NCI-H1048 (cell line): ENCODE results near the gene PRUNE1.

ENCODE experiments used
- DNase-seq: peaks from one replicate; lab custom pipeline; 2025; lab: John Stamatoyannopoulos, UW

PRUNE1 gene

GRCh38 chr1:151006327-151007052 is 1.8 kb upstream of the PRUNE1 start, which contains the start of gene MINDY1:
Gene MINDY1, minus strand, starts transcription at chr1:151006902. Its CDS starts 4,285 bp downstream, at chr1:151002617.
- no peak for DNase-seq

- DNase-seq = no peak
Measured at GRCh38 chr1:151007853-151008243, 401 bp upstream of the PRUNE1 start.

GRCh38 chr1:151009206-151009587 is 948 bp downstream of the PRUNE1 start:
- no peak for DNase-seq

GRCh38 chr1:151009674-151010345 is 1.6 kb downstream of the PRUNE1 start:
- no peak for DNase-seq

GRCh38 chr1:151010346-151010726 is 2.1 kb downstream of the PRUNE1 start:
- DNase-seq = no peak

GRCh38 chr1:151011154-151011850 is 3.1 kb downstream of the PRUNE1 start:
- DNase-seq = no peak

- no peak for DNase-seq
Measured at GRCh38 chr1:151012684-151013471, 4.6 kb downstream of the PRUNE1 start.

- no peak for DNase-seq
Measured at GRCh38 chr1:151013518-151013917, 5.3 kb downstream of the PRUNE1 start.

- DNase-seq = peak; percentile 23
Measured at GRCh38 chr1:151024540-151025146, 16.4 kb downstream of the PRUNE1 start.

- DNase-seq = no peak
Measured at GRCh38 chr1:151026460-151026859, 18.2 kb downstream of the PRUNE1 start.

GRCh38 chr1:151032164-151032563 is 23.9 kb downstream of the PRUNE1 start:
- DNase-seq = no peak

GRCh38 chr1:151035167-151035566 is 26.9 kb downstream of the PRUNE1 start:
- no peak for DNase-seq

GRCh38 chr1:151036356-151036755 is 28.1 kb downstream of the PRUNE1 start, which contains the start of gene BNIPL:
Gene BNIPL, plus strand, starts transcription at chr1:151036586. Its CDS starts 140 bp downstream, at chr1:151036726.
- no peak for DNase-seq

- DNase-seq = no peak
Measured at GRCh38 chr1:151037032-151037431, 28.8 kb downstream of the PRUNE1 start.

- DNase-seq = no peak
Measured at GRCh38 chr1:151039521-151039920, 31.3 kb downstream of the PRUNE1 start.

GRCh38 chr1:151043163-151043562 is 34.9 kb downstream of the PRUNE1 start:
- DNase-seq = no peak

GRCh38 chr1:151047591-151047924 is 39.3 kb downstream of the PRUNE1 start, which contains the start of gene C1orf56:
Gene C1orf56, plus strand, starts transcription at chr1:151047751. Its CDS starts 97 bp downstream, at chr1:151047848.
- peak; percentile 55 for DNase-seq

GRCh38 chr1:151047925-151048644 is 39.8 kb downstream of the PRUNE1 start:
- DNase-seq = no peak

- no peak for DNase-seq
Measured at GRCh38 chr1:151048645-151049032, 40.4 kb downstream of the PRUNE1 start.

- no peak for DNase-seq
Measured at GRCh38 chr1:151049458-151049857, 41.2 kb downstream of the PRUNE1 start.
